ENCODE data around the gene INO80. TPM values are rescaled to one million over a fixed set of nuclear protein-coding genes. Genes with fewer than 3 reads are reported as not detected.
"Not testable (repeated sequence)": the region's sequence is repeated elsewhere in the genome, so short reads cannot be mapped to it uniquely, and the experiment has no call there.

Gene INO80
- total RNA-seq, 1 donor from 2014 or later: 20.9 TPM

DNA sequence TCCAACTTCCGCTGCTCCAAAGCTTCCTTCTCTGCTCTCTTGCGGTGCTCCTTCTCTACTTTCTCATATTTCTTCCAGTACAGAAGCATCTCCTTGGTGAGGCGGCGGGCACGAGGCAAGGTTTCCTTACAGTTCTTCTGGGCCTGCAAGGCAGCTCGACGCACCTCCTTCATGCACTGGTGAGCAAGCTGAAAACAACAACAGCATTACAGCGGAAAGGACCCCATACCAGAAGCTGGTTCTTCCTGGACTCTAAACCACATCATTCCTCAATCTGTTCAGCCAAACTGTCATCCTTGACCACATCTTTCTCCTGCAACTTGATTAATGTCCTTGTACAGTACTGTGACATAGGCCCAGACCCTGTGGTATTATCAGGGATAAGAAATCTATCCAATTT lies 36.4 kb downstream of the INO80 start:
- DNase-seq (ENCODE audit: extremely low spot score, unreplicated experiment): no peak
- H3K4me1 Mint-ChIP-seq (ENCODE audit: unreplicated experiment): no peaks in the 10 kb centered on the region
- peaks cover 47% of the 10 kb centered on the region for H3K36me3 Mint-ChIP-seq (ENCODE audit: unreplicated experiment)
- no peaks in the 10 kb centered on the region for H3K9me3 Mint-ChIP-seq (ENCODE audit: unreplicated experiment)
- H3K4me3 Mint-ChIP-seq (ENCODE audit: unreplicated experiment): no peak overlapping the region
- H3K27me3 Mint-ChIP-seq (ENCODE audit: unreplicated experiment): no peaks in the 10 kb centered on the region
- TF ChIP-seq, protein P1, sequence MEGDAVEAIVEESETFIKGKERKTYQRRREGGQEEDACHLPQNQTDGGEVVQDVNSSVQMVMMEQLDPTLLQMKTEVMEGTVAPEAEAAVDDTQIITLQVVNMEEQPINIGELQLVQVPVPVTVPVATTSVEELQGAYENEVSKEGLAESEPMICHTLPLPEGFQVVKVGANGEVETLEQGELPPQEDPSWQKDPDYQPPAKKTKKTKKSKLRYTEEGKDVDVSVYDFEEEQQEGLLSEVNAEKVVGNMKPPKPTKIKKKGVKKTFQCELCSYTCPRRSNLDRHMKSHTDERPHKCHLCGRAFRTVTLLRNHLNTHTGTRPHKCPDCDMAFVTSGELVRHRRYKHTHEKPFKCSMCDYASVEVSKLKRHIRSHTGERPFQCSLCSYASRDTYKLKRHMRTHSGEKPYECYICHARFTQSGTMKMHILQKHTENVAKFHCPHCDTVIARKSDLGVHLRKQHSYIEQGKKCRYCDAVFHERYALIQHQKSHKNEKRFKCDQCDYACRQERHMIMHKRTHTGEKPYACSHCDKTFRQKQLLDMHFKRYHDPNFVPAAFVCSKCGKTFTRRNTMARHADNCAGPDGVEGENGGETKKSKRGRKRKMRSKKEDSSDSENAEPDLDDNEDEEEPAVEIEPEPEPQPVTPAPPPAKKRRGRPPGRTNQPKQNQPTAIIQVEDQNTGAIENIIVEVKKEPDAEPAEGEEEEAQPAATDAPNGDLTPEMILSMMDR (IDR thresholded peaks at IDR 0.05): no peak
- H3K27ac Mint-ChIP-seq (ENCODE audit: unreplicated experiment): no peak overlapping the region

DNA sequence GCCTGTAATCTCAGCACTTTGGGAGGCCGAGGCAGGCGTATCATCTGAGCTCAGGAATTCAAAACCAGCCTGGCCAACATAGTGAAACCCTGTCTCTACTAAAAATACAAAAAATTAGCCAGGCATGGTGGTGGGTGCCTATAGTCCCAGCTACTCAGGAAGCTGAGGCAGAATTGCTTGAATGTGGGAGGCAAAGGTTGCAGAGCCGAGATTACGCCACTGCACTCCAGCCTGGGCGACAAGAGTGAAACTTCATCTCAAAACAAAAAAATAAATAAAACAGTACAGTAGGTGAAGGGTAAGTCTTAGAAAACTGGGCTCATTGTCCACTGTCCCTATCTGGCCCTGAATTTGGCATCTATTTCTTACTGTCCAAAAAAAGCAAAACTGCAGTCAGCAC lies 37.2 kb downstream of the INO80 start:
- H3K4me1 Mint-ChIP-seq (ENCODE audit: unreplicated experiment); H3K27ac Mint-ChIP-seq (ENCODE audit: unreplicated experiment); DNase-seq (ENCODE audit: extremely low spot score, unreplicated experiment); H3K4me3 Mint-ChIP-seq (ENCODE audit: unreplicated experiment); H3K9me3 Mint-ChIP-seq (ENCODE audit: unreplicated experiment); H3K27me3 Mint-ChIP-seq (ENCODE audit: unreplicated experiment): not testable (repeated sequence)
- H3K36me3 Mint-ChIP-seq (ENCODE audit: unreplicated experiment): peaks cover 47% of the 10 kb centered on the region

DNA sequence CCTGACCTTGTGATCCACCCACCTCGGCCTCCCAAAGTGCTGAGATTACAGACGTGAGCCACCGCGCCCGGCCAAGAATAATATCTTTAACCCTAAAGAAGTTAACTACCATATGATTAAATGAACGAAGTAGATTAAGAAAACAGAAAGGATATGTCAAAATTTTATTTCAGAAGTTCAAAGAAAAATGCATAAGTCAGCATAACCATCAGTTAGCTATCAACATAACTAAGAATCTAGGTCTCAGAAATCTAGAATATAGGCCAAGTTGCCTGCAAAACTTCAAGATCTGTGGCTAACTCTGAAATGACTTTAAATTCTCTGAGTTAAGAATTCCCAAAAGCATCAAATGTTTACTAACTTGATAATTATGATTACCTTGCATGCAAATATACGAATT lies 38.0 kb downstream of the INO80 start:
- TF ChIP-seq, protein P1 (IDR thresholded peaks at IDR 0.05): no peak
- Mint-ChIP-seq H3K4me3 (ENCODE audit: unreplicated experiment) (no peak overlapping the region), H3K9me3 (ENCODE audit: unreplicated experiment) (no peaks in the 10 kb centered on the region), H3K4me1 (ENCODE audit: unreplicated experiment) (no peaks in the 10 kb centered on the region), H3K27me3 (ENCODE audit: unreplicated experiment) (no peaks in the 10 kb centered on the region), H3K27ac (ENCODE audit: unreplicated experiment) (no peak overlapping the region), H3K36me3 (ENCODE audit: unreplicated experiment) (peaks cover 51% of the 10 kb centered on the region)
- no peak for DNase-seq (ENCODE audit: extremely low spot score, unreplicated experiment)

DNA sequence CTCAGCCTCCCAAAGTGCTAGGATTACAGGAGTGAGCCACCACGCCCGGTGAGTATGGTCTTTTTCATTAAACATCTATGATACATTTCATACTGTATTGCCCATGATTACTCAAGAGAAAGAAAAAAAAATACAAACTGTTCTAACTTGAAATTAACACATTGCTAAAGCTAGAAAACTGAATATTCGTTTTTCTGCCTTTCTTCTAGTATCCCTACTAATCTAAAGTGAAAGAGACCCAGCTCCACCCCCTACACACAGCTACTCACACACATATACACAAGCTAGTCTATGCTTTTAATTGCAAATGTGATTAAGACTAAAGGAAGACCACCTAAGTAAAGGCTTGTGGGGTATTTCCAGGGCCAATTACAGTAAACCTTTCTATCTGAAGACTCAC lies 43.1 kb downstream of the INO80 start:
- DNase-seq (ENCODE audit: extremely low spot score, unreplicated experiment): no peak
- Mint-ChIP-seq H3K4me3 (ENCODE audit: unreplicated experiment) (no peak overlapping the region), H3K36me3 (ENCODE audit: unreplicated experiment) (peaks cover 46% of the 10 kb centered on the region), H3K4me1 (ENCODE audit: unreplicated experiment) (no peaks in the 10 kb centered on the region), H3K27ac (ENCODE audit: unreplicated experiment) (no peak overlapping the region), H3K27me3 (ENCODE audit: unreplicated experiment) (no peaks in the 10 kb centered on the region), H3K9me3 (ENCODE audit: unreplicated experiment) (no peaks in the 10 kb centered on the region)
- TF ChIP-seq, protein P1 (IDR thresholded peaks at IDR 0.05): no peak

- DNase-seq (ENCODE audit: extremely low spot score, unreplicated experiment): no peak
- Mint-ChIP-seq H3K36me3 (ENCODE audit: unreplicated experiment) (peaks cover 47% of the 10 kb centered on the region), H3K4me1 (ENCODE audit: unreplicated experiment) (no peaks in the 10 kb centered on the region), H3K27ac (ENCODE audit: unreplicated experiment) (no peak overlapping the region), H3K4me3 (ENCODE audit: unreplicated experiment) (no peak overlapping the region), H3K9me3 (ENCODE audit: unreplicated experiment) (no peaks in the 10 kb centered on the region), H3K27me3 (ENCODE audit: unreplicated experiment) (no peaks in the 10 kb centered on the region)
- TF ChIP-seq, protein P1 (IDR thresholded peaks at IDR 0.05): no peak
Measured at GRCh38 chr15:41072013-41072412, 44.1 kb downstream of the INO80 start.

- Mint-ChIP-seq H3K9me3 (ENCODE audit: unreplicated experiment) (peaks cover 3% of the 10 kb centered on the region), H3K27ac (ENCODE audit: unreplicated experiment) (no peak overlapping the region), H3K27me3 (ENCODE audit: unreplicated experiment) (no peaks in the 10 kb centered on the region), H3K4me3 (ENCODE audit: unreplicated experiment) (no peak overlapping the region), H3K36me3 (ENCODE audit: unreplicated experiment) (peaks cover 63% of the 10 kb centered on the region), H3K4me1 (ENCODE audit: unreplicated experiment) (no peaks in the 10 kb centered on the region)
- TF ChIP-seq, protein P1 (IDR thresholded peaks at IDR 0.05): no peak
- DNase-seq (ENCODE audit: extremely low spot score, unreplicated experiment): no peak
Measured at GRCh38 chr15:41066516-41066915, 49.6 kb downstream of the INO80 start.

Measured in osteocyte (in vitro differentiated cells).